ENCODE results near the gene PDLIM3.

- TF ChIP-seq CTCF (IDR thresholded peaks at IDR 0.05) (no peak), EZH2 (IDR thresholded peaks at IDR 0.05) (no peak)
These were observed 66.3 kb downstream of the PDLIM3 start for GRCh38 chr4:185468999-185469398.
